Measurements from ENCODE around the gene ORAI1.
"Not testable (repeated sequence)": the region's sequence is repeated elsewhere in the genome, so short reads cannot be mapped to it uniquely, and the experiment has no call there.

Gene ORAI1

GRCh38 chr12:121608301-121608700, 18.0 kb upstream of the ORAI1 start:
- no peak for DNase-seq

GRCh38 chr12:121610239-121611149, 15.8 kb upstream of the ORAI1 start:
- no peak for DNase-seq

DNA sequence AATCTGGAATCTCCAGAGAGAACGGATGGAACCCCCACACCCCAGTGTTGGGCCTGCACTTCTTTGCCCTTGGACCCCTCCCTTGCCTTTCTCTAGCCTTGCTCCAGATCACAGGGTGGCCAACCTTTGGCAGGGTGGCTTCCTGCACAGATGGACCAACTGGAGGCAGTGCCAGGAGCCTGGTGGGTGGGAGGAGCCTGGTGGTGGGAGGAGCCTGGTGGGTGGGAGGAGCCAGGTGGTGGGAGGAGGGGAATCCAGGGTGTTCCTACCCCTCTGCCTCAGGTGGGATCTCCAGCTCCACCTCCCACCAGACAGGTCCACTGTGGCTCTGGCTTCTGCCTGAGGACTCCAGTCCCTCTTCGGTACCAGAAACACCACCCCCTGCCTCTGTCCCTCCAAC, 15.0 kb upstream of the ORAI1 start:
- peak; percentile 35 for DNase-seq

GRCh38 chr12:121613462-121613861, 12.9 kb upstream of the ORAI1 start:
- DNase-seq = no peak

DNA sequence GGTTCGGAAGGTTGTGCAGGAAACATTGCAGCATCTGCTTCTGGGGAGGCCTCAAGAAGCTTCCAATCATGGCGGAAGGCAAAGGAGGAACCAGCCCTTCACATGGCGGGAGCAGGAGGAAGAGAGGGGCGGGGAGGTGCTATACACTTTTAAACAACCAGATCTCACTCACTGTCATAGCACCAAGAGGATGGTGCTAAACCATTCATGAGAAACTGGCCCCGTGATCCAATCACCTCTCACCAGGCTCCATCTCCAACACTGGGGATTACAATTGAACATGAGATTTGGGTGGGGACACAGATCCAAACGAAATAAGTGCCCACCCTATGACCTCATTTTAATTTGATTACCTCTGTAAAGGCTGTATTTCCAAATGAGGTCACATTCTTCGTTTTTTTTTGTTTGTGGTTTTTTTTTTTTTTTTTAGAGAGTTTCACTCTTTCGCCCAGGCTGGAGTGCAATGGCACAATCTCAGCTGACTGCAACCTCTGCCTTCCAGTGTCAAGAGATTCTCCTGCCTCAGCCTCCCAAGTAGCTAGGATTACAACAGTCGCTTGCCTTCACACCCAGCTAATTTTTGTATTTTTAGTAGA, 11.4 kb upstream of the ORAI1 start:
- no peak for DNase-seq

DNA sequence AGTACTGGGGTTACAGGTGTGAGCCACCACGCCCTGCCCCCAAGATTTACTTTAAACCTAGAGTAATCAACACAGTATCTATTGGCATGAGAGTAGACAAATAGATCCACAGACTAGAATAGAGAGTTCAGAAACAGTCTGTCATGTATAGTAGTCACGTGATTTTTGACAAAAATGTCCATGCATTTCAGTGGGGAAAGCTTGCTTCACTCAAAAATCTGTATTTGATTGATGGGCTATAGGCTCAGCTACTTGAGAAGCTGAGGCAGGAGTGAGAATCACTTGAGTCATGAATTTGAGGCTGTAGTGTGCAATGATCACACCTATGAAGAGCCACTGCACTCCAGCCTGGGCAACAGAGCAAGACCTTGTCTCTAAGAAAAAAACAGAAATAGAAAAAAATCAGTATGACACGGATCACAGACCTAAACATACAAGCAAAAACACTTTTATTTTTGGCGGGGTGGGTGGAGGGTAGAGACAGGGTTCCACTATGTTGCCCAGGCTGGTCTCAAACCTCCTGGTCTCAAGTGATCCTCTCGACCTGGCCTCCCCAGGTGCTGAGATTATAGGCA, 7.6 kb upstream of the ORAI1 start:
- DNase-seq = no peak

DNA sequence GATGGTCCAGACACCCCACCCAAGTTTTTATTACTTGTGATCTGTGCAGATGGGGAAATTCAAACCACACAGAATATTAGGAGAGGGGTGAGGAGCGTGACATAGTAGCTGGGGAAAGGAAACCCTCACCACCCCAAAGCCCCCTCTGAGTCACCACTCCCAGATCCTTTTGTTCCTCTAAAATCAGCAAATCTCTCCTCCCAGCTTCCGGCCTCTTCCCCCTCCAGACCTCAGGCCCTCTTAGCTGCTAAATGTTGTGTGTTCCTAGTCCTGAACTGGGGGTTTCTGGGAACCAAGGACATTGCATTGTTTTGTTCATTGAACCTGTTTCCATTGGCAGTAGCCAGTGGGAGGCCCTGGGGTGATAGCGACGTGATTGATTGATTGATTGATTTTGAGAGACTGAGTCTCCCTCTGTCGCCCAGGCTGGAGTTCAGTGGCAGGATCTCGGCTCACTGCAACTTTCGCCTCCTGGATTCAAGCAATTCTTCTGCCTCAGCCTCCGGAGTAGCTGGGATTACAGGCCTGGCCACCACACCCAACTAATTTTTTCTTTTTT, 5.9 kb upstream of the ORAI1 start:
- DNase-seq = no peak

DNA sequence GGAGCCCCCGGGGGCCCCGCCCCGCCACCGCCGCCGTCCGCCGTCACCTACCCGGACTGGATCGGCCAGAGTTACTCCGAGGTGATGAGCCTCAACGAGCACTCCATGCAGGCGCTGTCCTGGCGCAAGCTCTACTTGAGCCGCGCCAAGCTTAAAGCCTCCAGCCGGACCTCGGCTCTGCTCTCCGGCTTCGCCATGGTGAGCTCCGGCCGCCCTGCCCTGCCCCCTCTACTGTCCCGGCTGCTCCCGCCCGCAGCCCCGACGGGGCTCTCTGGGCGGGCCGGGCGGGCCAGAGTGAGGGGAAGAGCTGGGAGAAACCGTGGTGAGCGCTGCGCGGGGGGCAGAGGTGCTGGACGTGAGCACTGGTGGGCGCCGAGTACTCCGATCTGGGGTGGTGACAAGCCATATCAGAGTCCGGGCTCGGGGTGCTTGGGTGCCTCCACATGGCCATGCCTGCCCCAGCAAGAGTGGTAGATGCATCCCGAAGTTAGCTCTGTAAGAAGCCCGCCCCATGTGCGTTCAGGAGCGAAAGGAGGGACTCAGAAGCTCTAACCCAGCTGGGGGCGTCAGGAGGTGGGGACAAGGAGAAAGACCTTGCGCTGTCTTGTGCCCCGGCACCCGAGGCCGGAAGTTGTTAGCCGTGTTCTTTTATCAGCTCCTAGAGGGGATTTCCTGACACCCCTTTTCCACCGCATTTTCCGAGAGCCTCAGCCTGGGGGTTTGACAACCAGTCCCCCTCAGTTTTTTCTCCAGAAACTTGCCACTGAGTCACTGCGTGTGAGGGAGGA, 717 bp downstream of the ORAI1 start:
- DNase-seq = peak; percentile 88

- DNase-seq = peak; percentile 34
Measured at GRCh38 chr12:121628037-121628436, 1.7 kb downstream of the ORAI1 start.

DNA sequence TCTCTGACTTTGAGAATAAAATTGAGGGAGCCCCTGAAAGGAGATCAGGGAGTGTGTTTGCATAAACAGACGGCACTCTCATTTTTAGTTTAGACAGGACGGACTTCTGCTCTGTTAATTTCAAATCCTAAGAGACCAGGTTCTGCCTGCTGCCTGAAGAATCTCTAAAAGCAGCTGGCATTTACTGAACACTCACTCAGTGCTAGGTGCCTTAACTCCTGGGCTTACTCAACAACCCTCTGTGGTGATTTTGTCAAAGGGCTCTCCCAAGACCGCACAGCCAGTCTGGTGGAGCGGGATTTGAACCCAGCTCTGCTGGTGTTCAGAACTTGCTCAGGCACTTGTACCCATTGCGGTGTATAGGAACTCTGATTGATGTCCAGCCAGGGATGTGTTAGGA, 2.2 kb downstream of the ORAI1 start:
- peak; percentile 58 for DNase-seq

- no peak for DNase-seq
Measured at GRCh38 chr12:121630791-121631355, 4.5 kb downstream of the ORAI1 start.

- DNase-seq = no peak
Measured at GRCh38 chr12:121632069-121632970, 6.0 kb downstream of the ORAI1 start.

- not testable (repeated sequence) for DNase-seq
Measured at GRCh38 chr12:121633833-121634196, 7.5 kb downstream of the ORAI1 start.

- no peak for DNase-seq
Measured at GRCh38 chr12:121634836-121635235, 8.5 kb downstream of the ORAI1 start.

DNA sequence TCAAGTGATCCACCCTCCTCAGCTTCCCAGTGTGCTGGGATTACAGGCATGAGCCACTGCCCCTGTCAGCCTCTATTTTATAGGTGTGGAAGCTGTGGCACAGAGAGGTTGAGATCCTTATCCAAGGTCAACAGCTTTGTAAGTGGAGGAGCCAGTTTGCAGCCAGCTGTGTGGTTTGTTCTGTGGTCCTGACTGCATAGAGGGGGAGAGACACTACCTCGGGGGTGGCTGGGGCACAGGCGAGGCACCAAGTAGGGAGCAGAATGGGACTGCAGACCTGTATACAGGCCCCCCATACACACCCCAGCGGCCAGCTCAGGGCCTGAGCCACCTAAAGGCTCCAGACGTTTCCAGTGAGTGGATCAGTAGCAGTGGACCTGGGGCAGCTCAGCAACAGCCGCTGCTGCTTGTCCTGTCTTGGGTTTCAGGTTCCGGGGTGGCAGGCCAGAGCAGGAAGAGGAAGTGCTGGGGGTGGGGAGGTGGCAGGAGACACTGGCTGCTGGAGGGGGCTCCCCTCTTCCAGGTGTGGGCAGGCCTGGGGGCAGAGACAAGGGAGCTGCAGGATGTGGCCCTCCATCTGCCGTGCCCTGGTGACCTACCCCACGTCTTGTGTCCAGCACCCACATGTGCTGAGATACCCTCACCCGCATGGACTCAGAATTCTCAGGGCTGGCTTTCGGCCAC, 11.0 kb downstream of the ORAI1 start:
- peak; percentile 75 for DNase-seq

- no peak for DNase-seq
Measured at GRCh38 chr12:121638298-121639202, 12.2 kb downstream of the ORAI1 start.

DNA sequence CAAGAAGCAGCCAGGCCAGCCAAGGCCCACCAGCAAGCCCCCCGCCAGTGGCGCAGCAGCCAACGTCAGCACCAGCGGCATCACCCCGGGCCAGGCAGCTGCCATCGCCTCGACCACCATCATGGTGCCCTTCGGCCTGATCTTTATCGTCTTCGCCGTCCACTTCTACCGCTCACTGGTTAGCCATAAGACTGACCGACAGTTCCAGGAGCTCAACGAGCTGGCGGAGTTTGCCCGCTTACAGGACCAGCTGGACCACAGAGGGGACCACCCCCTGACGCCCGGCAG, 15.0 kb downstream of the ORAI1 start:
- no peak for DNase-seq

DNA sequence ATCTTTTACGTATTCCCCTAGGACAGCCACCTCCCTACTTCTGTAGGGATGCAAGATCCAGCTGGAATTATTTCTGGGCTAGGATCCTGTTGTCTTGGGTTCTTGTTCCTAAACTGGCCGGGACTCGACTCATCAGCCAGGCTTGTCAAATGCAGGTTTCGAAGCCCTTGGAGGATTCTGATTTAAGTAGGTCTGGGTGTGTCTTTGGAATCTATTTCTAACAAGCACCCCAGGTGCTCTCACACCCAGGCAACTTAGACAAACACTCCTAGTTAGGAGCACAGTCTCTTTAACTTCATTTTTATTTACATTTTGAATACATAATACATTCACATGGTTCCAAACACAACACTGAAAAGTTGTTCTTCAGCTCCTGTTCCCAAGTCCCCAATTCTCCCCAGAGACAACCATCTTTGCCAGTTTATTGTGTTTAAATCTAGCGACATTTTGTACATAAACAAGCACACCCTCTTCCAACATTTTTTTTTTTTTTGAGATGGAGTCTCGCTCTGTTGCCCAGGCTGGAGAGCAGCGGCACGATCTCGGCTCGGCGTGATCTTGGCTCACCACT, 22.2 kb downstream of the ORAI1 start:
- DNase-seq = no peak

- DNase-seq = no peak
Measured at GRCh38 chr12:121649322-121649721, 23.0 kb downstream of the ORAI1 start.
